ENCODE measurements around the gene POU2F1.

- no peak for TF ChIP-seq ZNF274 (IDR thresholded peaks at IDR 0.05; ENCODE audit: low read depth, low read length)
- TF ChIP-seq SUZ12 (IDR thresholded peaks at IDR 0.05; ENCODE audit: extremely low read depth, insufficient read depth, insufficient read length) = no peak
- no peak for TF ChIP-seq YY1 (IDR thresholded peaks at IDR 0.05; ENCODE audit: insufficient read depth, insufficient read length)
Observed at GRCh38 chr1:167456524-167456923, 235.8 kb downstream of the POU2F1 start.
